Caco-2 (cell line): ENCODE results near the gene PTRH2. TPM values are rescaled to one million over a fixed set of nuclear protein-coding genes. Genes with fewer than 3 reads are reported as not detected.

Source experiments
- BruUV-seq: library from RNA; stranded (reverse); fragments of 400-500 nt; replicated peaks from 2 replicates; lab custom pipeline; 2021; lab: Mats Ljungman, UMichigan
- CTCF ChIA-PET: fragments of 300-600 bp; sonication (Branson Sonifier 250); formaldehyde crosslinking; loops from one replicate; lab custom pipeline; 2022; ENCODE audit warnings: antibody characterized with exemption; lab: Charles Lee
- POLR2A ChIA-PET: fragments of 300-600 bp; sonication (Branson Sonifier 250); formaldehyde crosslinking; loops from one replicate; lab custom pipeline; 2022; ENCODE audit warnings: antibody characterized with exemption; lab: Charles Lee
- DNase-seq, 2 experiments: peaks; one replicate each; pipeline versions ENCODE4 v3.0.0 to v3.0.0-alpha.2; 2020 to 2022
- H3K27me3 ChIP-seq: replicated peaks from 2 replicates; pipeline ENCODE4 v1.6.0; 2011; ENCODE audit warnings: low read length; ENCODE audit not compliant: control insufficient read depth, insufficient read depth
- H3K36me3 ChIP-seq: 2 replicates; pipeline ENCODE4 v1.5.1; 2011; ENCODE audit warnings: low read length; ENCODE audit not compliant: control insufficient read depth, insufficient read depth
- H3K4me1 ChIP-seq: fragments of 250-450 bp; sonication (Bioruptor Pico); 2 replicates; pipeline ENCODE4 v1.5.1; 2020; ENCODE audit warnings: mild to moderate bottlenecking
- H3K4me3 ChIP-seq: 2 replicates; pipeline ENCODE4 v1.5.1; 2011; ENCODE audit warnings: low read depth, mild to moderate bottlenecking, control low read depth, low read length
- H3K9me3 ChIP-seq: fragments of 250-450 bp; sonication (Bioruptor Pico); 2 replicates; pipeline ENCODE4 v1.5.1; 2020; ENCODE audit warnings: mild to moderate bottlenecking, moderate library complexity
- H3K27ac Mint-ChIP-seq: one replicate; pipeline ENCODE4 v1.8.0; 2022; ENCODE audit warnings: mixed read lengths; ENCODE audit not compliant: unreplicated experiment
- H3K27me3 Mint-ChIP-seq: one replicate; pipeline ENCODE4 v1.8.0; 2022; ENCODE audit warnings: mixed read lengths; ENCODE audit not compliant: insufficient read depth, unreplicated experiment
- H3K36me3 Mint-ChIP-seq: one replicate; pipeline ENCODE4 v1.8.0; 2022; ENCODE audit warnings: mild to moderate bottlenecking, mixed read lengths; ENCODE audit not compliant: insufficient read depth, unreplicated experiment
- H3K4me1 Mint-ChIP-seq: one replicate; pipeline ENCODE4 v1.8.0; 2022; ENCODE audit warnings: low read depth, mixed read lengths; ENCODE audit not compliant: unreplicated experiment
- H3K4me3 Mint-ChIP-seq: one replicate; pipeline ENCODE4 v1.8.0; 2022; ENCODE audit warnings: mild to moderate bottlenecking, moderate library complexity, mixed read lengths; ENCODE audit not compliant: unreplicated experiment
- H3K9me3 Mint-ChIP-seq: one replicate; pipeline ENCODE4 v1.8.0; 2022; ENCODE audit warnings: mixed read lengths; ENCODE audit not compliant: unreplicated experiment
- CTCF ChIP-seq, 2 experiments: fragments of 200-600 bp in 1 of 2; IDR thresholded peaks; 1 replicate in 1 of 2; 2 replicates in 1 of 2; pipeline versions ENCODE4 v1.5.1 to v1.8.0; 2011 to 2022; ENCODE audit warnings: antibody characterized with exemption in 1 of 2, control low read depth in 1 of 2, inconsistent platforms in 1 of 2, low read depth in 1 of 2, low read length in 1 of 2, mild to moderate bottlenecking in 1 of 2, moderate library complexity in 1 of 2; ENCODE audit not compliant: insufficient read depth in 1 of 2, severe bottlenecking in 1 of 2, unreplicated experiment in 1 of 2
- intact Hi-C: fragments of 100-400 bp; cut with micrococcal nuclease; formaldehyde crosslinking; loops from one replicate; pipeline ENCODE4 v1.10.0; 2022; ENCODE audit not compliant: unreplicated experiment
- total RNA-seq: library from RNA; stranded (reverse); gene quantifications from 2 replicates; pipeline ENCODE4 v1.2.3, GENCODE V29; 2022

The PTRH2 gene
- total RNA-seq, 1 experiment from 2014 or later: 36.1 TPM

GRCh38 chr17:59694344-59694743 lies 12.9 kb downstream of the PTRH2 start:
- BruUV-seq: TSS peak; percentile 75
- H3K4me3 Mint-ChIP-seq: no peak overlapping the region
- CTCF ChIA-PET: no interaction called here

DNA sequence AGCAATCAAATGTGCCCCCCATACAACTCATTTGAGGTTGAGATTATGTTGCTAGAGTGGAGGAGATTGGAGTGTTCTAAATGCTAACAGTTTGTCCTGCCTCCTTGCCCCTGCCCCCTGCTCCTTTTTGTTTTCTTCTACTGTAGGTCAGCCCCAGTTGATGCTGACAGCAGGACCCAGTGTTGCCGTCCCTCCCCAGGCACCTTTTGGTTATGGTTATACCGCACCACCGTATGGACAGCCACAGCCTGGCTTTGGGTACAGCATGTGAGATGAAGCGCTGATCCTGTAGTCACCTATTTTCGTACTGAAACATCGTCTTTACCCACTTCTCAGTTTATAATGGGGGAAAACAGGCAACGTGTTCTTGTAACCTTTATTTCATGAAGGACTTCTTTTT lies 13.6 kb downstream of the PTRH2 start:
- H3K27ac Mint-ChIP-seq: no peak overlapping the region
- H3K36me3 Mint-ChIP-seq: peaks cover 100% of the 10 kb centered on the region
- CTCF ChIA-PET: no interaction called here

More at GRCh38 chr17:59694344-59694743, 12.9 kb downstream of the PTRH2 start:
- Mint-ChIP-seq H3K27ac (no peak overlapping the region), H3K36me3 (peaks cover 100% of the 10 kb centered on the region), H3K4me1 (peaks cover under 1% of the 10 kb centered on the region), H3K9me3 (no peaks in the 10 kb centered on the region), H3K27me3 (no peaks in the 10 kb centered on the region)
- Histone ChIP-seq H3K9me3 (no peaks in the 10 kb centered on the region), H3K36me3 (peaks cover 6% of the 10 kb centered on the region), H3K27me3 (no peaks in the 10 kb centered on the region), H3K4me3 (no peak overlapping the region), H3K4me1 (no peaks in the 10 kb centered on the region)
- intact Hi-C loops: no loop called here
- TF ChIP-seq CTCF (IDR thresholded peaks at IDR 0.05; ENCODE audit: insufficient read depth in 1 of 2, low read depth in 1 of 2, low read length in 1 of 2, severe bottlenecking in 1 of 2, unreplicated experiment in 1 of 2): no peak
- no peak for DNase-seq
- POLR2A ChIA-PET: no interaction called here

GRCh38 chr17:59688496-59688895 lies 18.7 kb downstream of the PTRH2 start:
- Mint-ChIP-seq H3K27ac (no peak overlapping the region), H3K27me3 (no peaks in the 10 kb centered on the region), H3K4me3 (no peak overlapping the region), H3K9me3 (no peaks in the 10 kb centered on the region), H3K36me3 (peaks cover 100% of the 10 kb centered on the region), H3K4me1 (no peaks in the 10 kb centered on the region)
- no peak for TF ChIP-seq CTCF (IDR thresholded peaks at IDR 0.05; ENCODE audit: insufficient read depth in 1 of 2, low read depth in 1 of 2, low read length in 1 of 2, severe bottlenecking in 1 of 2, unreplicated experiment in 1 of 2)
- DNase-seq: no peak
- Histone ChIP-seq H3K9me3 (no peaks in the 10 kb centered on the region), H3K36me3 (peaks cover 3% of the 10 kb centered on the region; the same call in 1 of the 2 replicates), H3K27me3 (no peaks in the 10 kb centered on the region), H3K4me3 (no peak overlapping the region), H3K4me1 (no peaks in the 10 kb centered on the region)
- CTCF ChIA-PET: no interaction called here
- POLR2A ChIA-PET: no interaction called here
- BruUV-seq: no TSS peak
- intact Hi-C loops: no loop called here

More for the DNA sequence above, 13.6 kb downstream of the PTRH2 start:
- H3K36me3 ChIP-seq: peaks cover 6% of the 10 kb centered on the region
- H3K4me1 ChIP-seq: no peaks in the 10 kb centered on the region
- BruUV-seq: no TSS peak
- POLR2A ChIA-PET: no interaction called here
- DNase-seq: no peak
- Mint-ChIP-seq H3K4me1 (no peaks in the 10 kb centered on the region), H3K27me3 (no peaks in the 10 kb centered on the region), H3K4me3 (no peak overlapping the region), H3K9me3 (no peaks in the 10 kb centered on the region)
- H3K4me3 ChIP-seq: no peak overlapping the region
- no peaks in the 10 kb centered on the region for H3K9me3 ChIP-seq
- intact Hi-C loops: no loop called here
- no peaks in the 10 kb centered on the region for H3K27me3 ChIP-seq
- TF ChIP-seq CTCF (IDR thresholded peaks at IDR 0.05; ENCODE audit: insufficient read depth in 1 of 2, low read depth in 1 of 2, low read length in 1 of 2, severe bottlenecking in 1 of 2, unreplicated experiment in 1 of 2): no peak
